ENCODE data around the gene CLIP4.

The CLIP4 gene

GRCh38 chr2:29139152-29139551, 23.9 kb downstream of the CLIP4 start:
- DNase-seq: no peak

- no peak for DNase-seq
These were observed 24.5 kb downstream of the CLIP4 start for GRCh38 chr2:29139731-29140130.

GRCh38 chr2:29143657-29144056, 28.4 kb downstream of the CLIP4 start:
- DNase-seq: no peak

GRCh38 chr2:29146197-29146596, 31.0 kb downstream of the CLIP4 start:
- no peak for DNase-seq

DNA sequence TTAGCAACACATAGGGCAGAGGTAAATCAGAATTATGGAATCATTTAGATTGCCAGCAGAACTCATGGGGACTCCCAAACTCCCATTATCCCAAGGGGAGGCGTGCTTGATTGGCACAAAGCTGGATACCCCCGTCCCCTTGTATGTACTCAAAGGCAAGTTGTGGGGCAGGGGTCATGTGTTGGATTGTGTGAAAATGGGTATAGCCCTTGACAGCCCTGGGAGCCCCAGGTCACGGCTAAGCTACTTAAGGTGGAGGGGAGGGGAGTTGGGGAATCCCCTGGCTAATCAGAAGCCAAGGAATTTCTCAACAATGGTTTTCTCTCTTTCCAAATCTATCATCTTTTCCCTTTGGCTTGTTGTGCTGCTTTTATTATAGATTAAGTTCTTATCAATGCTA, 32.7 kb downstream of the CLIP4 start:
- no peak for DNase-seq

- no peak for DNase-seq
These were observed 39.4 kb downstream of the CLIP4 start for GRCh38 chr2:29154610-29155009.

- no peak for DNase-seq
These were observed 40.4 kb downstream of the CLIP4 start for GRCh38 chr2:29155578-29155977.

DNA sequence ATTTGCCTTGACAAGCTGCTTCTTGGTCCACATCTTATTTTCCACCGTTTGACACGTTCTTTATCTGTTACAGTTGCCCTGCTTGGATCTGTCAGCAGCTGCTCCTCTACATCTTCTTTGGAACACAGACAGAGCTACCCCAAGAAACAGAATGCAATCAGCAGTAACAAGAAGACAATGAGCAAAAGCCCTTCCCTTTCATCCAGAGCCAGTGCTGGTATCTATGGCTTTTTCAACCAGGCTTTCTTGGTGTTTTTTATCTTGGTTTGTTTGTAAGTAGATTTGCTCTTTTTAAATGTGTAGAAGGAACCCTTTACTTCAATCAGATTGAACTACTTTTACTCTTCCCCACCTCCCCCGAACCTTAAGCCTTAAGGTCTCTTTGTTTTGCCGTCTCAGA, 41.9 kb downstream of the CLIP4 start:
- DNase-seq: no peak

DNA sequence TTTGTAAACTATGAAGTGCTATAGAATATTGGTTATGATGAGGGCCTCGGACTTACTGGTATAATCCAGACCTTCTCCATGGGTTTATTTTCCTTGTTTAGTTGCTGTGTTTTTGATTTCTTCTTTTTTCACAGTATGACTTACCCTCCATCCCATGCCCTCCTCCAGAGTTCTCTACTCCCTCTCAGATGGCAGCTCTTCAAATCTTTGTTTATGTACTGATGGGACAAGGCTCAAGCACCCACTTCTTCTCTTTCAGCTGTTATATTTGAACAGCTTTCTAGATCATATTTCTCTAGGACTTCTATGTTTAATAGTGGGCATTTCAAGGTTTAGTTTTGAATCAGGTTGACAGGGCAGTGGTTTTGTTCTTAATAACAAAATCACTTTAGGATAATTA, 43.9 kb downstream of the CLIP4 start:
- DNase-seq: no peak

DNA sequence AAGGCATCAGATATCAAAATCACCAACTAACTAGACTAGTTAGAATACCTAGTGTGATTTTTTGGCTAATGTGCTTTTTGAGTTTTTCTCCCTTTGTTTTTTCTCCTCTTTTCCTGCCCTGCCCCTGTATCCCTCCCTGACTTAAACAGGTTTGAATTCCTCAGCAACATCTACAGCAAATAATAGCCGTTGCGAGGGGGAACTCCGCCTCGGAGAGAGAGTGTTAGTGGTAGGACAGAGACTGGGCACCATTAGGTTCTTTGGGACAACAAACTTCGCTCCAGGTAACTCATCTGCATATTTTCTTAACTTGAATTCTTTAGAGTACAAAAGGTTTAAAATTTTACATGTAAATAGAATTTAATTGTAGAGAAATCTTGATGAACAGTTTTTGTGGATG, 45.0 kb downstream of the CLIP4 start:
- DNase-seq: no peak

DNA sequence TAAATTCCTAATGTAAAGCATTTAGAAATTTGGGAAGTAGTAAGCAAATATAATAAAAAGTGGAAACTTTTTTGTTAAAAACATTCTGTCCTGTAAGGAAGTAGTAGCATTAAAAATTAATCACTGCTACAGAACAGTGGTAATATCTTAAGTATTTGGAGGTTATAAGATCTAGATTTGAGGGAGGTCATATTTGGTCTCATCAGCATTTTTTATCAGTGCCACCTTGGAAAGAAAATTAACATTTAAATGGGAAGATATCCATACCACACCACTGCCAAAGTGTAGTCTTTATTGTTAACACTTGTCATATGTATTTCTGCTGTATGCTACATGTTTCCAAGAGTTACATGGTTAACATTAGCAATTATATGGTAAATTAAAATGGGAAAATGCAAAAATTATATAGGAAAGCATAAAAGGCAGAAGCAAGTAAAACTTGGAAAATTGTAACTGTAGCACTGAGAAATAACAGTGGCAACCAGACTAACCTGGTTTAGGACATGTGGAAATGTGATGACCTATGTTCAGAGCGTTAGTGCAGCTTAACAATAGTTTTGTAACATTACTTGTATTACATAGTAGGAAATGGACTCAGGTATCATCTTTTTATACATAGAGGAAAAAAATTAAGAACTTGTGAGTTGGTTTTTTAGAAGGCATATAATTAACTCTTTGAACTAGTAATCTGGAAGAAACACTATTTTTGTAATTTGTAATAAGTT, 47.2 kb downstream of the CLIP4 start:
- DNase-seq: no peak

GRCh38 chr2:29164091-29164846, 49.1 kb downstream of the CLIP4 start:
- no peak for DNase-seq

GRCh38 chr2:29165362-29166241, 50.4 kb downstream of the CLIP4 start:
- DNase-seq: no peak

- DNase-seq: no peak
These were observed 51.2 kb downstream of the CLIP4 start for GRCh38 chr2:29166242-29167039.

DNA sequence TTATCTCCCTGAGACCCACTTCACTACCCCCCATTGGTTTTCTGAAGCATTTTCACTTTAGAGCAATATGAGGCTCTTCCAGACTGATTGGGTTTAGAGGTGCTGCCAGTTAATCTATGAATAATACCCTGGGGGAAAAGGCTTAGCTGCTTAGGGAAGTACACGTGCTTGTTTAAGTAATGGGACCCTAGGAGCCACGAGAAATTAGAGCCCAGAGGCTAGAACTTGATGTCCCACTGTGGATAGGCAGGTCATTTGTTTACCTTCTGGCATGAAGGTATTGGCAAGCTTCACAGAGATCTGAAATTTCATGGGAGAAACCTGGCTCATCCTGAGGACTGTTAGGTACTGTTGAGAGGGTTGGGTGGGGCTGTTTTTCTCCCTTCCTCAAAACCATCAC, 59.7 kb downstream of the CLIP4 start:
- no peak for DNase-seq

- no peak for DNase-seq
These were observed 60.1 kb downstream of the CLIP4 start for GRCh38 chr2:29175338-29175737.

- no peak for DNase-seq
These were observed 67.1 kb downstream of the CLIP4 start for GRCh38 chr2:29182334-29182733.

DNA sequence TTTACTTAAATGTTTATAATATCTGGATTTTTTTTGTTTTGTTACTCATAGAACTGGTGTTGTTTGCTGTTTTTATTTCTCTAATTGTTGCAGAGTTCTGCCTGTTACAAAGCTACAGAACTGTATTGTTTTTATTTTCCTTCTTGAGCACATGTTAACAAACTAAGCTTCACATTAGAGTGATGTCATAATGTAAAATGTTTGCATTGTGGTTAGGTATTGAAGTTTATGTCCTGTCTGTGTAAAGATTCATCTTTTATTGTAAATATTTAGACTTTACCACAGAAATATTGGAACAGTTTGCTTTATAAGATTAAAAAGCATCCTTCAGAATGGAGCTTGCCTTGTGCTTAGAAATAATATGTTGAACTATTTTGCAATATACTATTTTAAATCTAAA, 67.7 kb downstream of the CLIP4 start:
- DNase-seq: no peak

GRCh38 chr2:29184531-29184930, 69.3 kb downstream of the CLIP4 start:
- no peak for DNase-seq

- DNase-seq: no peak
These were observed 71.6 kb downstream of the CLIP4 start for GRCh38 chr2:29186817-29187216.

GRCh38 chr2:29187926-29188325, 72.7 kb downstream of the CLIP4 start:
- DNase-seq: no peak

DNA sequence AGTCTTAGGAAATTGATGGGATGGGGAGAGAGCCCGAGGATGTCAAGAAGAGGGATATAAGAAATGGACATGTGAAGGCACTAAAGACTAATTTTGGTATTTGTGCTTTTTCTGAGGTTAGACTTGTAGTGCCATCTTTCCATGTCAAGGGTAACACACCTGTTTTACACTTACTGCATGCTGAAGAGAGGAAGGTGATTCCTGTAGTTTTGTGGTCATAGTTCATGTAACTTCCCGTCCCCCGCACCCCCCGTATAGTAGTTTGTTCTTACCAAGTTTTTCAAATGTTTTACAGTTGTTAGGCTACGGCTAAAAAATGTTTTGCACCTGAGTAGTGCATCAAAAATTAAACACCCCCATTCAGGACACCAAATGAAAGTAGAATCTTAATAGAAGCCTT, 73.8 kb downstream of the CLIP4 start:
- no peak for DNase-seq

DNA sequence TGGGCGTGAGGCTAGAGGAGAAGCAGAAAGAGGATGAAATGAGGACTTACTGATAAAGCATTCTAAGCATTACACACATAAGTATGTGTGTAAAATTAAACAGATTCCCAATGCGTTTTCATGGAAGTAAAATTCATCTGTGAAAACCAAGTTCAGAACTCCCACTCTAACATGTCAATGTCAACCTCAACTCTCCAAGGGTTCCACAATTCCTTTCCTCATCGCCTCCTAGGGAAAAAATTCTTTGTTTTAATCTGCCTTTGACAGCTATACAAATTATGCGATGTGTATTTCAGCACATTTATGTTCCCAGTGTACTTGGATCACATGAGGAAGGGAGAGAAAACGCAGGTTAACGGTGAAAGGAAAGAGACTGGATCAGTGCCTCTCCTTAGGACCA, 76.6 kb downstream of the CLIP4 start:
- no peak for DNase-seq

Data from CD4-positive, alpha-beta T cell treated with Interleukin-4 for 4 hours (primary cell).